ENCODE data around the gene RAB1A.
"Not testable (repeated sequence)": the region's sequence is repeated elsewhere in the genome, so short reads cannot be mapped to it uniquely, and the experiment has no call there.

Gene RAB1A

DNA sequence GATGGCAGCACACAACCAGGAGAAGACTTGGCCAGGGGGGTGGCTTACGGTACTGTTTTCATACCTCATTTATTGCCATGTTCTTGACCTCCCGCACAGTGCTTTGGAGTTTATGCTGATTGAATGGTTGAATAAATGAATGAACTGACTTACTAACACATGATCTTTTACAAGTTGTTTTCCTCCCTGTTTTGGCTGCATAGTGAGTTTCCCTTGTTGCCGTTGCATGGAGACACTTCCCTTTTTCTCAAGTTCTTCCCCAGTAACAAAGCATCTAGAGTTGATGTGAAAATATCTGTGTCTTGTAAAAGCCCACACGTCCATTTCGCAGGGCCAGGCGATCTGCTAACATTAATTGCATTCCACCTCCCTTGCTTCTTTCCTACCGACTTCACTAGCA, 35.7 kb upstream of the RAB1A start:
- TF ChIP-seq, protein P1, sequence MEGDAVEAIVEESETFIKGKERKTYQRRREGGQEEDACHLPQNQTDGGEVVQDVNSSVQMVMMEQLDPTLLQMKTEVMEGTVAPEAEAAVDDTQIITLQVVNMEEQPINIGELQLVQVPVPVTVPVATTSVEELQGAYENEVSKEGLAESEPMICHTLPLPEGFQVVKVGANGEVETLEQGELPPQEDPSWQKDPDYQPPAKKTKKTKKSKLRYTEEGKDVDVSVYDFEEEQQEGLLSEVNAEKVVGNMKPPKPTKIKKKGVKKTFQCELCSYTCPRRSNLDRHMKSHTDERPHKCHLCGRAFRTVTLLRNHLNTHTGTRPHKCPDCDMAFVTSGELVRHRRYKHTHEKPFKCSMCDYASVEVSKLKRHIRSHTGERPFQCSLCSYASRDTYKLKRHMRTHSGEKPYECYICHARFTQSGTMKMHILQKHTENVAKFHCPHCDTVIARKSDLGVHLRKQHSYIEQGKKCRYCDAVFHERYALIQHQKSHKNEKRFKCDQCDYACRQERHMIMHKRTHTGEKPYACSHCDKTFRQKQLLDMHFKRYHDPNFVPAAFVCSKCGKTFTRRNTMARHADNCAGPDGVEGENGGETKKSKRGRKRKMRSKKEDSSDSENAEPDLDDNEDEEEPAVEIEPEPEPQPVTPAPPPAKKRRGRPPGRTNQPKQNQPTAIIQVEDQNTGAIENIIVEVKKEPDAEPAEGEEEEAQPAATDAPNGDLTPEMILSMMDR (conservative IDR thresholded peaks at IDR 0.05; ENCODE audit: control insufficient read depth, insufficient read depth, low read depth, low read length), result no peak
- H3K4me3 ChIP-seq (ENCODE audit: control insufficient read depth, low read depth, low read length), result no peak overlapping the region
- DNase-seq (ENCODE audit: low read depth), result no peak

- no peak for DNase-seq (ENCODE audit: low read depth)
- TF ChIP-seq, protein P1 (conservative IDR thresholded peaks at IDR 0.05; ENCODE audit: control insufficient read depth, insufficient read depth, low read depth, low read length), result no peak
- H3K4me3 ChIP-seq (ENCODE audit: control insufficient read depth, low read depth, low read length), result no peak overlapping the region
These were observed 34.6 kb upstream of the RAB1A start for GRCh38 chr2:65164426-65164891.

DNA sequence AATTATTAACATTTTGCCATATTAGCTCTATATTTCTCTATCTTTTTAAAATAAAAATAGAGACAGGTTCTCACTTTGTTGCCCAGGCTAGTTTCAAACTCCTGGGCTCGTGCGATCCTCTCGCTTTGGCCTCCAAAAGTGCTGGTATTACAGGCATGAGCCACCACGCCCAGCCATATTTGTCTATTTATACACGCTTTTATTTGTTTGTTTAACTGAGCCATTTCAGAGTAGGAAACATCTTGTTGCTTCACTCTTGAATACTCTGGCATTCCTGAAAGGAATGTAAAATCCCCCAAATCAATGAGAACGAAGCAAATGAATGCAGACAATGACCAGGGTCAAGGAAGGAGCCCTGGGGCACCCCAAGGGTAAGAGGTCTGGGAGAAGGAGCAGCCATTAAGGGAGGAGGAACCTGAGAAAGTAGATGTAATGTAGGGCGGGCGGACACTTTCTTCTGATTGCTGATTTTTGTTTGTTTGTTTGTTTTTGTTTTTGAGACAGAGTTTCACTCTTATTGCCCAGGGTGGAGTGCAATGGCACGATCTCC, 31.7 kb upstream of the RAB1A start:
- TF ChIP-seq, protein P1 (conservative IDR thresholded peaks at IDR 0.05; ENCODE audit: control insufficient read depth, insufficient read depth, low read depth, low read length), result no peak
- H3K4me3 ChIP-seq (ENCODE audit: control insufficient read depth, low read depth, low read length), result no peak overlapping the region
- no peak for DNase-seq (ENCODE audit: low read depth)

DNA sequence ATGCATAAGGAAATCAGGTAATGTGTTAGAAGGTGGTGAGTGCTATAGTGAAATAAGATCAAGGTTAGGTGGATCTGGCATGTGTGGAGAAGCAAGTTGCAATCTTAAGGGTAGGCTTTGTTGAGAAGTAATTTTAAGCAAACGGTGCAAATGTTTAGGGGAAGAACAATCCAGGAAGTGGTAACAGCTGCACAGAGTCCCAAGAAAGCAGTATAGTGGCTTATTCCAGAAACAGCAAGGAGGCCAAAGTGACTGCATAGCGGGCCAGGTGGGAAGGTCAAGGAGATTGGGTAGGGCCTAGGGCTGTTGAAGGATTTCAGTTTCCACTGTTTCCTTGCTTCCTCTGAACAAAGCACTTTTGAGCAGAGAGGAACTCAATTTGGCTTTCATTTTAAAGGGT, 30.0 kb upstream of the RAB1A start:
- TF ChIP-seq, protein P1 (conservative IDR thresholded peaks at IDR 0.05; ENCODE audit: control insufficient read depth, insufficient read depth, low read depth, low read length), result no peak
- H3K4me3 ChIP-seq (ENCODE audit: control insufficient read depth, low read depth, low read length), result no peak overlapping the region
- no peak for DNase-seq (ENCODE audit: low read depth)

DNA sequence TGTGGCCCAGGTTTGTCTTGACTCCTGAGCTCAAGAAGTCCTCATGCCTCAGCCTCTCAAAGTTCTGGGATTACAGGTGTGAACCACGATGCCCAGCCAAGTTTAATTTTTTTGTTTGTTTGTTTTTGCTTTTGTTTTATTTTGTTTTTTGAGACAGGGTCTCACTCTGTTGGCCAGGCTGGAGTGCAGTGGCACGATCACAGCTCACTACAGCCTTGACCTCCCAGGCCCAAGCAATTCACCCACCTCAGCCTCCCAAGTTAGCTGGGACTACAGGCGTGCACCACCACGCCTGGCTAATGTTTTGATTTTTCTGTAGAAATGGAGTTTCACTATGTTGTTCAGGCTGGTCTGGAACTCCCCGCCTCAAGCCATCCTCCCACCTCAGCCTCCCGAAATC, 29.4 kb upstream of the RAB1A start:
- DNase-seq (ENCODE audit: low read depth), result no peak
- TF ChIP-seq, protein P1 (conservative IDR thresholded peaks at IDR 0.05; ENCODE audit: control insufficient read depth, insufficient read depth, low read depth, low read length), result no peak
- H3K4me3 ChIP-seq (ENCODE audit: control insufficient read depth, low read depth, low read length), result no peak overlapping the region

DNA sequence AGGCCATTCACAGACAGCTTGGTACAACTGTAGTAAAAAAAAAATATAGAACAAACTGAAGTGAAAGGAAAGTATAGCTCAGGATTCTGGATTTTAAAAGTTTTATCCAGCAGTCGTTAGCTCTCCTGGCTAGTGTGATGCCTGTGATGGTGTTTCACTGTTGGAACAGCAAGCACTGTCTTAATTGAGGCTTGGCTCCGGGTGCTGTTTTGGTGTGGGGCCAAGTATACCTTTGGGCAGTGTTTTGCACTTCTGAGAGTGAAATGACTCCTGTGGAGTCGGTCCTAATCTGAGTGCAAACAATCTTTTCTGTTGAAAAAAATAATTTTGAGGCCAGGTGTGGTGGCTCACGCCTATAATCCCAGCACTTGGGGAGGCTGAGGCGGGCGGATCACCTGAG, 28.7 kb upstream of the RAB1A start:
- TF ChIP-seq, protein P1 (conservative IDR thresholded peaks at IDR 0.05; ENCODE audit: control insufficient read depth, insufficient read depth, low read depth, low read length), result no peak
- no peak overlapping the region for H3K4me3 ChIP-seq (ENCODE audit: control insufficient read depth, low read depth, low read length)
- DNase-seq (ENCODE audit: low read depth), result no peak

GRCh38 chr2:65157856-65158255, 27.9 kb upstream of the RAB1A start:
- peak; percentile 60 for DNase-seq (ENCODE audit: low read depth)
- not testable (repeated sequence) for H3K4me3 ChIP-seq (ENCODE audit: control insufficient read depth, low read depth, low read length)
